ENCODE data around the gene DLX2.

DLX2 gene

DNA sequence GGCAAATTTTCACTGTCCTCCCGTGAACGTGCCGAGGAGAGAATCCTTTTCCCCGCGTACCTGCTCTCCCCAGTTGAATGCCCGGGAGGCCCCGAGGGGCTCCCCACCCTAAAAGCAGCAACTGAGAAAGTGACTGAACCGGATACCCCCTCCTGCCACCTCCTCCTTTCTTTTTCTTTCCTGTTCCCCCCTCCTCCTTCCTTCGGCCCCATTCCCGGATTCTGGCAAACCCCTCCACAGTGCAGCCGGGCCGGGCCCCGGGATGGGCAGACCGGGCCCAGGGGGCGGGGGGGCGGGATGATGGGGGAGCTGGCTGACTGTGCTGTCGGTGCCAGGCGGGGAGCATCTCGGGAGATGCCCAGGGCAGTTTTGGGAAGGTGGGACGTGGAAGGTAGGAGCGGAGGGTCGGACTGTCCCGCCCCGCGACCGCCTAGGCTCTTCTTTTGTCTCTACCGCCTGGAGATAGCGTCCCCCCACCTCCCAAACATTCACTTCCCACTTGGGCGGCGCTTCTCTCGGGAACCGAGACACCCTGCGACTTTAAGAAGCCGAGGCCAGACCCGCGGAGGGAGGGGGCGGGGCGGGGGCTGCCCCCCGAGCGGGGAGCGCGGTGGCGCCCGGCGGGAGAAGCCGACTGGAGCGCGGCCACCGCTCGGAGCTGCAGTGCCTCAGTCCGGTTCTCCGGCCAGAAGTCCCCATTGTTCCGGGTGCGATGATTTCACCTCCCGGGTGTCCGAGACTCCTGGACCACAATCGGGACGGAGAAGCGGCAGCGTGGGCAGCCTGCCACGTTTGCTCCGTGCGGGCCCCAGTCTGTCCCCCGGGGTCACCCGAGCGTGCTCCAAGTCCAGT, 8.2 kb downstream of the DLX2 start:
- no peak for DNase-seq (ENCODE audit: low read depth in 2 of 2)

DNA sequence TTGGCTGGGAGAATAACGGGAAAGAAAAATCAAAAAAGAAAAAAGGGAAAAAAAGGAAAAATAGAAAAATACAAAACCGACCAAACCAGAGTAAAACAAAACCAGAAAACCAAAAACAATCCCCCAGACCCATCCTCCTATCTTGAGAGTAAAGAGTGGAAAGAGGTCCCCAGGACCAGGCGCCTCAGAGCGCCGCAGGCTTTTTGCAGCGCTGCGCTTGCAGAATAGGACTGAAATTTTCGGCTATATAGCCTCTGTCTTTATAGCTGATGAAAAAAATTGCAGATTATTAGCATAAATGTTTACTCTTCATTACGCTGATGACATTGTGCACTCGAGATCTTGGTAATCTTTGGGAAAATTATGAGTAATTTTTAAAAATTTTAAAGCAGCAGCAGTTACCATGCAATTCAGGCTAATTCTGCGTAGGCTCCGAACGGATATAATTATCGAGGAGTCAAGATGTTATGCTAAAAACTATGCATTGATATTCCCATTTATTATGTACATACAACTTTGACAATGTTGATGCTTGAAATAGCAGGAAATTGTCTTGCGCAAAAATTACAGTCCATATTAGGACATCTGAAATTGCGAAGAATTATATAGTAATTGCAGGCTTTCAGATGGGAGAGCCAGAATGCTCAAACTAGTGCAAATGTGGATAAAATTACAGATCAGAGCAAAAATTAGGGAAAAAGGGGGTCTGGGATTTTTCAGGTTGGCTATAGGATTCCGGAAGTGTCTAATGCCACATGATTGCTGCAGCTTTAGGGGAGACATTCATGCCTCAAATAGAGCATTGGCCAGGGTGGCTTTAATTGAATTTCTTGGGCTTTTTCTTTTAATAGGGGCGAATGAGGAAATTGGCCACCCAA, 9.0 kb downstream of the DLX2 start:
- DNase-seq (ENCODE audit: low read depth in 2 of 2): no peak

DNA sequence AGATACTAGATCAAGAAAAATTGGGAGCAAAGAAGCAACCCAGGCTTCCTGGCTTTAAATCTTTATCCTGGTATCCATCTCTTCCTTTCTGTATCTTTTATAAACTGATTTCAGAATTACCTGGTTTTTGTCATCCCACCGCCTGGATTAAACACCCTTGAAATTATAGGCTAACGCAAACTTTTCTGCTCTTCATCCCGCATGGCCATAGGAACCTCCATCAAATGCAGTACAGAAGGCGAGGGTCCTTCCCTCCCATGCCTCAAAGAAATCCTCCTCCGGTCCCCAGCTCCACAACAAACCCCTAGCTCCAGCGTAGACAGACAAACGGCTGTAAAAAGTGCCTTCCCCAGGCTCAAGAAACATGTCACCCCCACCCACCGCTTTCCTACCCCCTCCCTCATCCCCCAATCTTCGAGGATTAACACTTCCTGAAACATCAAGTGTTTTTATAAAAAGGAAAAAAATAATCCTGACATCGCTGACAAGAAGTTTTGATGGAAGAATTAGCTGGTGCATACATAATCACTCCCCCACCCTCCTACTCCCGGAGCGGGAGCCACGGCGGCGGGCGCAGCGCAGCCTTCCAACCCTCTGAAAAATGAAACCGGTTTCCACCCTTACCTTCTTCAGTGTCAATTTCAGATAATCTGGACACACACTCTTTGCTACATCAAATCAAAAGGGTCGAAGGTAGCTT, 9.8 kb downstream of the DLX2 start:
- no peak for DNase-seq (ENCODE audit: low read depth in 2 of 2)

DNA sequence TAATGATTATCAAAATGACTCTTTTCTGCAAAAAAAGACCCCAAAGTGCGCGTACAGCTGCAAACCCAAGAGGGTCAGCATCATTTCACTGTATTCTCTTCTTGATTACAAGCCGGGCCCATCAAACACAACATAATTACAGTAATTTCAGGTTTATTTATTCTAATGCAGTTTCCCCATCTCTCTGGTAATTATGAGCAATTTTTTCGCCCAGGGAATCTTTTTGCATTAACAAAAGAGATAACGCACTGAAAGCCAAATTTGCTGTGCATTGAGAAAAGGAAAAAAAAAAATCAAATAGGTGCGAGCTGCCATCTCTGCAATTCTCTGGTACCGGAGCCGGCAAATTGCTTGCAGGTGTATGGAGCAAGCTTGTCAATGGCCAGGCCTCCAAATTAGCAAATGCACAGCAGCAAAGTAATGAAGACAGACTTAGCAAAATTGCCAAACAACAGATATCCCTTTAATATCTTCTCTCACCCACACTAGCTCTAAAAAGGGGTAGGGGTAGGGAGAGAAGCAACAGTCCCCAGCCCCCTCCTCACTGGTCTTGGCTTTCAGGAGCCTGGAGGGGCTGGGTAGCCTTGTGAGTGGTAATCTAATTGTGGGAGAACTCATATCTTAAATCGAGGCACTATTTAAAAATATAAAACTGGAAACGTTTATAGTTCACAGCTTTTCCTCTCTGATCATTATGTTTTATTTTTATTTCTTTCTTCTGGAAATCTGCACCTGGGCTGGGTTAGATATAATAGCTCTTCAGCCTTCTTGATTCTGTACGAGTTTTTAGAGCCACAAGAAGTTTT, 10.7 kb downstream of the DLX2 start:
- no peak for DNase-seq (ENCODE audit: low read depth in 2 of 2)

DNA sequence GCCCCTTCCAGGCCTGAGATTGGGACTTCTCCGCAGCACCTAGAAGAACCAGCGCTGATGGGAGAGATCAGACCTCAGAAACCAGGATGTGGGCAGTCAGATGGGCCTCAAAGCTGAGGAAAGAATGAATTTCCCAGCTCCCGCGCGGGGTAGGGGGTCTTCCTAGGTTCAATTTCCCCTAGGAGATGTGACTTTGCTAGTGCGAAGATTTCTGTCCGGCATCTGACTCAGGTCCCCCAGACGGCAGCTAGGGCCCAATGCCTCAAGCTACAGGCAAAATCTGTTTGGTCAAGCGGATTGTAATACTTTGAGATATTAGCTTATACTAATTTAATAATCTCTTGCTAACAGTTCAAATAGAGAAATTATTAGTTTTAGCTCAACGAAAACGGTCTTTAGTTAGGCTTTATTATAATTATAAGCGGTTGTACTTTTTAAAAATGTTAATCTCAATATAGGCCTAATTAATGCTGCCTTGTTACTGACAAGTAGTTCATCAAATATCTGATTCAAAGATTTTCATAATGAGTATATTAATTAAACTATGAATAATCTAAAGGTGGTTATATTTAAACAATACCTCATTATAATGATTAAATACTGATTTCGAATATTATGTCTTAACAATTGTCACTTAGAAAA, 11.6 kb downstream of the DLX2 start:
- DNase-seq (ENCODE audit: low read depth in 2 of 2): no peak

DNA sequence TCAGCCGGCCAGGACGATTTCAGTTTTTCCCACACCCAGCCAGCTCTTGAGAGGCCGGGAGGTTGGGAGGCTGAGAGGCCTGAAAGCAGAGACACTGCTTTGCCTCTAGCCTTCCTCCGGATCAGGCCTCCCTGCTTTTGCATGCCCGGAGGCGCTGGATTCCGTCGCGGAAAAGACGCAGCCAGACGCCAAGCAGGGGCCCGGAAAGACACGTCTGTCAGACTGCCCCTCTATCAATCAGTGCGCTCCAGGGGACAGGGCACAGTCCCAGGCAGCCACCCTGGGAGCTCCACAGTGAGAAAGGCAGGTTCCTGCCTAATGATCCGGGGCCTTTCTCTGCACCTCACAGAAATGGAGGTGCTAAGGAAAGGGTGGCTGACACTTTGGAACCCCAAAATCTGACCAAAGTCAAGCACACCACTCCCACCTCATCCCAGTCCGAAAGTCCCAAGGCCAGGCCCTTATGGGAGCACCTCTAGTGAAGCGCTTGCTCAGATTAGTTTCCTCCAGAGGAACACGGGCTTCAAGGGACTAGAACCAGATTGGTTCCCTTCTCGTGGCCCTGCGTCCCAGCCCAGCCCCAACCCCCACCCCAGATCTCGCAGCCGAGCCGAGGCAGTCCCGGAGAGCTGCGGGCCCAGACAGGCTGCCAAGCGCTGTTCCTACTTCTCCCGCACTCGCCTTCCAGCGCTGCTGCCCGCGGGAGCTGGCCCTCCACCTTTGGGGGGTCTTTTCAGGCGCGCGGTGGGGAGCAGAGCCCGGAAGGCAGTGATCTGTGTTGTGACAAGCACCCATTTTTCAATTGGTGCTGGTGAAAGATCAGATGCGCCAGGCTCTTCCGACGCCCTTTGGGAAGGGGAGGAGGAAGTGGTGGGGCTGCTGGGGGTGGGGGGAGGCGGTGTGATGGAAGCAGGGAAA, 12.4 kb downstream of the DLX2 start:
- no peak for DNase-seq (ENCODE audit: low read depth in 2 of 2)

DNA sequence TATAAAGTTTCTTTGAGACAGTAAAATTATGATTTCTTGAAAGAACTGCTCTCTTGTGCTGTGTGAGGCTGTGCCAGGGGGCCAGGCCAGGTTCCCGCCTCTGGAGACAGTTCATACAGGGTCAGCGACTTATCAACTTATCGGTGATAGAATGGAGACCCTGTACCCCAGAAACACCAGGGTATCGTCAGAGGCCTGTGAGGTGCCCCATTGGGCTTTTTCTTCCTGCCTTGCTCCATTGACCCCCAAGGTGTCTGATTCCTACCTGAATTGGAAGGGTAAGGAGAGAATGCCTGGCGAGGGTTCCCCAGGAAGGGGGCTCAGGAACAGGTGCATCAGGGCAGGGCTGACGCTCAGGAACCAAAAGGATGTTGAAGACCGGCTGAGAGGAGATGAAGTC, 13.1 kb downstream of the DLX2 start:
- DNase-seq (ENCODE audit: low read depth in 2 of 2): no peak

DNA sequence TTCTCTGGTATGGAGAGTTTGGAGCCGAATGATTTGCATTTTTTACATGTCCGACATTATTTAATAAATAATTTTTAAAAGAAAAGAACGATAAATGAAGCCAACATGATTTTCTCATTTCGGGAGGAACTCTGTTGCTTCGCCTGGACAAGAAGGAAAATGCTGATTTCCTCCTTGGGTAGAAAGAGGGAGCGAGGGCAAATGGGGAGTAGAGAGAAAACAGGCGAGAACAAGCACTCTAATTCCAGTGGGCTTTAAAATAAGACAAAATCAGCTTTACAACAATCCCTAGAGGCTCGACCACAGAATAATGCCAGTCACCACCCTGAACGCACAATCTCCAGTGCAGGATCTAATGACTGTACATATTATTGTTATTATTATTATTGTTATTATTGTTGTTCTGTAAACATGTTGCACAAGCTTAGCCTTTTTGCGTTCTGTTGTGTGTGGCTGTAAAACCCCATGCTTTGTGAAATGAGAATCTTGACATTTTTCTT, 13.6 kb downstream of the DLX2 start:
- DNase-seq (ENCODE audit: low read depth in 2 of 2): no peak

DNA sequence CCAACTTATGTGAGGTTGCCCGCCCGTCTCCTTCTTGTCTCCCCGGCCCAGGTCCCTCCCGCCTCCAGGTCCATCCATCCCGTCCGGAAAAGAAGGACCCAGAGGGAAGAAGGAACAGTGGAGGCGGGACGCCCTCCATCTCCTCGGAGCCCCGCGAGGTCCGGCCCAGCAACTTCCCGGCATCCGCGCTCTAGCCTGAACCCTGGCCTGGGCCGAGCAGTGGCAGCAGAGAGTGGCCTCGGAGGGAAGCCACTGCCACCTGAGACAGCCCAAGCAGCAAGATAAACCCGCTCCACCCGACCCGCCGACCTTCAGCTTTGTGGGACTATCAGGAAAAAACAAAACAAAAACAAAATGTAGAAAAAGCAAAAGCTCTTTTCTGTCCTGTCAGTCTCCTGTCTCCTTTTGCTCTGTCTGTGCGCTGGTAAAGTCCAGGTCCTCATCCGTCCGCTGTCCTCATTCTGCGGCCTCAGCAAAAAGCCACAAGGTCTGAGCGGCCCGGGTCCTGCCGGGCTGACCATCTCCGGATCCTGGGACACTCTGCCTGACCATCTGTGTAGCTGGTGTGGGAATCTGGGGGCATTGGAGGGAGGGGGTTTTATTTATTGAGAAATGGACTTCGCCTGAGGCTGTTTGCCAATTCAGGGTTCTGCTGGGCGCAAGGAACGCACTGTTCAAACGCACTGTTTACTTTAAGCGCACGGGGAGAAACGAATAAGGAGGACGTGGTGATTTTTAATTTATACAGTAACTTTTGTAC, 14.3 kb downstream of the DLX2 start:
- no peak for DNase-seq (ENCODE audit: low read depth in 2 of 2)

DNA sequence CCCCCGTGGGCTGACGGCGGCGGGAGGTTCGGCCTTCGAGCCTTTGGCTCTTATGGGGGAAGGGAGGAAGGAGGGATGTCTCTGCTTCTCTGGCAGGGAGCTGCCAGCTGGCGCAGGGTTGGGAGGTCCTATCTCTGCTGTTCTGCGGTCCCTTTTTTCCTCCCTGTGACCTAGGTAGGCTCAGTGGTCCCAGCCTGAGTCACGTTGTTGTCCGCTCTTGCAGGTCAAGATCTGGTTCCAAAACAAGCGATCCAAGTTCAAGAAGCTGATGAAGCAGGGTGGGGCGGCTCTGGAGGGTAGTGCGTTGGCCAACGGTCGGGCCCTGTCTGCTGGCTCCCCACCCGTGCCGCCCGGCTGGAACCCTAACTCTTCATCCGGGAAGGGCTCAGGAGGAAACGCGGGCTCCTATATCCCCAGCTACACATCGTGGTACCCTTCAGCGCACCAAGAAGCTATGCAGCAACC, 14.9 kb downstream of the DLX2 start:
- DNase-seq (ENCODE audit: low read depth in 2 of 2): no peak

DNA sequence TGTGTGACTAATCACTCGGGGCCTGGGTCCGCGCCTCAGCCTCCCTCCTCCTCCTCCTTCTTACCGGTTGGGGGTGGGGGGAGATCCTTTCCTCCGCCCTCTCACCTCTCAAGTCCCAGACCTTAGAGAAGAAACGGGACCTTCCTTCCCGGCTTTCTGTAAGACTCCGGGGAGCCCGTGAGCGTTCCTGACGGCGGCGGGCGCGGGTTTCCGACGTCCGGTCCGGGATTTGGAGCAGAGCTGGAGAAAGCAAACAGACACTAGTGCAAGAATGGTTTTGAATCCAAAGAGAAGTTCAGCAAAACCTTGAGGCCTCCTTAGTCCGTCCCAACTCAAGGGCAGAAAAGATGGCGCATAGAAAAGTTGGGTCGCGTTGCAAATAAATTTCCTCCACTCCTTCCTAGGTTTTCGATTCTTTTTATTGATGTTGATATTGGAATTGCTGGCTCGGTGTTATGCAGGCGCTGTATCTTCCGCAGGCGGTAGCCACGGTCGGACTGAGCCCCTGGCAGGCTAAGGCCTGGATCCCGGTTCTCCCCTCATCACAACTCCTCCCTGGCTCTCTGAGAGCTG, 15.4 kb downstream of the DLX2 start:
- DNase-seq (ENCODE audit: low read depth in 2 of 2): no peak

DNA sequence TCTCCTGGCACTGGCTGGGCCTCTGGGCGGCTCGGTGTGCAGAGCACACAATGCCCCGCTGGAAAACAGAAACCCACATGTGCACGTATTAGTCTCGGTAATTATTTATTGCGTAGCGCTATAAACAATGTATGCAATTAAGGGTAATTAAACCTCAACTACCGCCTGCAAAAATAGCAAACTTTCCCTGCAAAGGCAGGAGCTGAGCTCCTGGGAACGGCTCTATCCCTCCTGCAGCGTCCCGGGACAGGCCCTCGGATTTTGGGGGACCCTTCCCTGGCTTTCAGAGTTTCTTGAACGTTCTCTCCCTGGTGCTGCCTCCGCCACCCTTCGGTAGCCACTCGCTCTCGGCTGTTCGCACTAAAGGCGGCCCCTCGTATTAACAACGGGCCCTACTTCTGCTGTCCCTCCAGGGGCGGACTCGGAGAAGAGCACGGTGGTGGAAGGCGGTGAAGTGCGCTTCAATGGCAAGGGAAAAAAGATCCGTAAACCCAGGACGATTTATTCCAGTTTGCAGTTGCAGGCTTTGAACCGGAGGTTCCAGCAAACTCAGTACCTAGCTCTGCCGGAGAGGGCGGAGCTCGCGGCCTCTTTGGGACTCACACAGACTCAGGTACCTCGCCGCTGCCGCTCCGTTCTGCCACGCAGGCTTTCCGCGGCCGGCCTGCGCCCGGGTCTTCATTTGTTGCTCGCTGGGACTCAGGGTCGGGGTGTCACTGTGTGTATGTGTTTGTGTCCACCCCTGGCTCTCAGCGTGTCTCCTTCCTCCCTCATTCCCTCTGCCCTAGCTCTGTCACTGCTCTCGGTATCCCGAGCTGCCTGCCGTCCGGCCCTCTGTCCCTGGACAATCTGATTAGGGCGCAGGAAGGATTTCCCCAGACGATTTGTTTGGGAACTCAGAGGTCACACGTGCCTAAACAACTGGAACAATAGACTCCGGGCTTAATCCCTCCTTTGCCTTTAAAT, 16.2 kb downstream of the DLX2 start:
- no peak for DNase-seq (ENCODE audit: low read depth in 2 of 2)

DNA sequence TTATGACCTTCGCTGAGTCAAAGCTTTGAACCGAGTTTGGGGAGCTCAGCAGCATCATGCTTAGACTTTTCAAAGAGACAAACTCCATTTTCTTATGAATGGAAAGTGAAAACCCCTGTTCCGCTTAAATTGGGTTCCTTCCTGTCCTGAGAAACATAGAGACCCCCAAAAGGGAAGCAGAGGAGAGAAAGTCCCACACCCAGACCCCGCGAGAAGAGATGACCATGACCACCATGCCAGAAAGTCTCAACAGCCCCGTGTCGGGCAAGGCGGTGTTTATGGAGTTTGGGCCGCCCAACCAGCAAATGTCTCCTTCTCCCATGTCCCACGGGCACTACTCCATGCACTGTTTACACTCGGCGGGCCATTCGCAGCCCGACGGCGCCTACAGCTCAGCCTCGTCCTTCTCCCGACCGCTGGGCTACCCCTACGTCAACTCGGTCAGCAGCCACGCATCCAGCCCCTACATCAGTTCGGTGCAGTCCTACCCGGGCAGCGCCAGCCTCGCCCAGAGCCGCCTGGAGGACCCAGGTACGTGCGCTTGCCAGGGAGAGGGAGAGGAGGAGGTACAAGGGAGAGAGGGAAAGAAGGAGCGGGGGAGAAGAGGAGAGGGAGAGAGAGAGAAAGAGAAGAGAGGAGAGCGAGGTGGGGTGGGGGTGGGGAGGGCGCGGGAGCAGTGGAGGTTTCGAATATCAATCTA, 17.1 kb downstream of the DLX2 start, which contains the start of gene DLX1:
DLX1 (plus strand) TSS at position 48 of the 700 bp plus-strand sequence; CDS start at position 219, 171 bp downstream.
- no peak for DNase-seq (ENCODE audit: low read depth in 2 of 2)

DNA sequence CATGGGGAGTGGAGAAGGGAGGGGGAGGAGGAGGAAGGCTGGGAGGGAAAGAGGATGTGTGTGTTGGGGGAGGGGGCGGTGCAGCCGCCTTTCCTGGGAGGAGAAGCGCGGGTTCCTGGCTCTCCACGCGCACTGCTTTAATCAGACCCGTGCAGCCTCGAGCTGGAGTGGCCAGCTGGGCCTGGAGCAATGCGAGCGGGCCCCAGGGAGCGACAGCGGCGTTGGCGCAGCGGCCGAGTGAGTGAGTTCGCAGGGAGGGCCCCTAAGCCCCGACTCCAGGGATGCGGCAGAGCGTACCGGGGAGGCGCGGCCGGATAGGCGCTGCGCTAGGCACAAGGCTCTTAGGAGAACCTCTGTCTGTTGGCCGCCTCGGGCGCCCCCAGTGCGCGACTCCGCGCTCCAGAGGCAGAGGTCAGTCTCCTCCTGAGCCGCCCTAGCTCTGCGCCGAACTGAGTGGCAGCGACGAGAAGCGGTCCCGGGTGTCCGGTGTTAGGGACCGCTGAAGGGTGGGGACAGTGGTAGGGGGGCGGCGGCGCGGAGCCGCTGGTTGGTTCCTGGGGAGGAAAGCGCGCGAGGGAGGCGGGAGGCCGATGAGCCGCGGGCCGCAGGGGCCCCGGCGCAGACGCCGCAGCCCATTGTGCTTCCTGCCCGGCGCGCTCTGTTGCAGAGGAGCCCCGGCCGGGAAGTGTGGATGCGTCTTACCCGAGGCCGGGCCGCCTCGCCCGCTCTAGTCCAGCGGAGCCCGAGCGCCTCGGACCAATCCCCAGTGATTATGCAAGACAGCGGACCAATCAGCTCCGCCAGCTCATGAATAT, 17.8 kb downstream of the DLX2 start:
- DNase-seq (ENCODE audit: low read depth in 2 of 2): no peak

DNA sequence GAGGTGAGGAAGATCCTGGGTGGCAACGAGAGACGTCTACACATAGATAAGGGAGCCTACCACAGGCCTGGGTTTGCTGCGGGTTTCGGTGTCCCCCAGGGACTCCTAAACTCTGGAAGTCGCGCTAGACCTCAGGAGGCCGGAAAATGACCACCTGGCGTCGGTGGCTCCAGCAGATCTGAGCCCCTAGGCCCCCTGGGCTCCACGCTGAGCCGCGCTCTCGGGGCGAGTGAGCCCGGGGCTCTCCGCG, 18.4 kb downstream of the DLX2 start:
- no peak for DNase-seq (ENCODE audit: low read depth in 2 of 2)
